ENCODE results near the gene HOXD9. TPM values are rescaled to one million over a fixed set of nuclear protein-coding genes. Genes with fewer than 3 reads are reported as not detected.

Gene HOXD9
- total RNA-seq, 1 donor from 2014 or later: 5.7 TPM

DNA sequence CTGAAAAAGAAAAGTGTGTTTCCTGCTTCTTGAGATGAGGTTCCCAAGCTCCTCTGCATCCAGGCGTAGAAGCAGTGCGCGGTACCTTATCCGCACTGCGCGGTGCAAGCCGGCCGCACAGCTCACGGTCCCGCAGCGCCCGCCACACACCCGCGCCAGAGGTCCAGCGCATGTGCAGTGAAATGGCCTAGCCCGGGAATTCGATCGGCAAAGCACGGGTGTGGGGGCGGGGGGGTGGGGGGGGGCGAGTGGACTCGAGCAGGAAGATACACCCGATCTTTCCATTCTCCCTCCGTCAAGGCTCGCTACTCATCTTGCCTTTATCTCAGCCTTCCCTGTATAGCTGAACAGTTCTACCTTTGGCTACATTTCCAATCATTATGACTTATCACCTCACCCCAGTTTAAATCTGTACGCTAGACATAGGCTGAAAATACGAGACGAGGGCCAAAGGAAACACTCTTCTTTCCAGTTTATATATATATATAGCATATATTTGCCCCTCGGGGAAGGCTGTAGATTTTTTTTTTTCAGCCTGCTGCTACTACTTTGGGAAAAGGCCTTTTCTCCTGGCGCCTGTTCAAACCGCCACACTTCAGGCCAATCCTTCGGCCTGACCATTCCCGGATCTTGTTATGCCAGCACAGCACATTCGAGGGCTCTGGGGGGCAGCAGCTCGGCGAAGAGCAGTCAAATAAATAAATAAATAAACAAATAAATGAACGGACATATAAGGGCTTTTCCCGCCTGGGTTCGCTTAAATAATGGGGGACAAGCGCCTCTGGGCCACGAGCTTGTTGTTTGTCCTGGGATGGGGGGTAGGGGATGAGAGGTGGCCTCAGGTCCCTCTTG, 17.4 kb downstream of the HOXD9 start:
- Histone ChIP-seq H3K27me3 (ENCODE audit: control insufficient read depth in 3 of 3, insufficient read depth in 3 of 3, low read length in 3 of 3) (peaks cover 12 to 62% (median 12%) of the 10 kb centered on the region in 3 donors), H3K27ac (ENCODE audit: low read depth, low read length) (peak overlapping the region; percentile 76), H3K9ac (ENCODE audit: low read depth in 1 of 3, low read length in 3 of 3) (peak overlapping the region; percentile 20 to 72 (median 60))

DNA sequence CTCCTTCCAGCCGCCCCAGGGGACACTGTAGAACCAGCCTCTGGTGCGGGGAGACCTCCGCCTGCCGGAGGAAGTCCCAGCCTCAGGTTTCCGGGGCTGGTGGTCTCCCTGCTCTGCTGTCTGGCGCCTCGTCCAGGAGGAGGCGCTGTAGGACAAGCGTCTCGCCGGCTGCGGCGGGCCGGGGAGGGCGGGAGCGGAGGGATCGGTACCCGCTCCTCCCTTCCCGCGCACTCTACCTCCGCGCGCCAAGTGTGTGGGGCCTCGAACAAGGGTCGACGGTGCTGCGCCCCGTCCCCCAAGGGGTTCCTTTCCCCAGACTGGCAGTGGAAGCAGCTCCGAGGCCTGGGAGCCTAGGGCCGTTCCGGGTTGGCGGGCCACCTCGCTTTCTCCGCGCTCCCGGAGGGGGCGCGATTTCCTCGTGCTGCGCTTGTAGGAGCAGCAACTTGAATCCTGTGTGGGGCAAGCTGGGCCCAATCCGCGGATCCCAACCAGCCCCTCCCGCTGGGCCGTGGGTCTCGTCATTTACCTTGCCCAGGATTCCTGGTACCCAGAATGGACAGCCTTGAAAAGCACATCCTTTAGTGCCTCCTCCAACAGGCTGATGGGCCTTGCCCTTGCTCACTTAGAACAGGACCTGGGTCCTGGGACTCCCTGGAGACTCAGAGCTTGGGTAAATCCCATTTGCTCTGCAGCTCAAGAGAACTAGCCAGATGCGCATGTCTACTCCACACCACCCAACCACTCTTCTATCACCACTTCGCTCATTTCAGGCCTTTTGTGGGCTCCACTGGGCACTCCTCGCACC, 18.2 kb downstream of the HOXD9 start:
- H3K9ac ChIP-seq (ENCODE audit: low read depth in 1 of 3, low read length in 3 of 3): peak overlapping the region; percentile 20 to 72 (median 57)
- H3K36me3 ChIP-seq (ENCODE audit: control insufficient read depth in 3 of 3, insufficient read depth in 3 of 3, low read length in 3 of 3): no peaks in the 10 kb centered on the region
- H3K4me3 ChIP-seq (ENCODE audit: low read length in 3 of 3): peak overlapping the region; percentile 65 to 70 (median 70)
- H3K27ac ChIP-seq (ENCODE audit: low read depth, low read length): peak overlapping the region; percentile 65
- peaks cover 14 to 24% (median 21%) of the 10 kb centered on the region in 3 donors for H3K4me1 ChIP-seq (ENCODE audit: control insufficient read depth in 3 of 3, insufficient read depth in 3 of 3, low read length in 3 of 3)
- no peaks in the 10 kb centered on the region for H3K9me3 ChIP-seq (ENCODE audit: control insufficient read depth in 3 of 3, low read length in 3 of 3)
- peaks cover 9 to 61% (median 11%) of the 10 kb centered on the region in 3 donors for H3K27me3 ChIP-seq (ENCODE audit: control insufficient read depth in 3 of 3, insufficient read depth in 3 of 3, low read length in 3 of 3)

More for the DNA sequence above, 17.4 kb downstream of the HOXD9 start:
- Histone ChIP-seq H3K9me3 (ENCODE audit: control insufficient read depth in 3 of 3, low read length in 3 of 3) (no peaks in the 10 kb centered on the region), H3K4me3 (ENCODE audit: low read length in 3 of 3) (peak overlapping the region; percentile 45 to 70 (median 65)), H3K36me3 (ENCODE audit: control insufficient read depth in 3 of 3, insufficient read depth in 3 of 3, low read length in 3 of 3) (no peaks in the 10 kb centered on the region), H3K4me1 (ENCODE audit: control insufficient read depth in 3 of 3, insufficient read depth in 3 of 3, low read length in 3 of 3) (peaks cover 19 to 28% (median 27%) of the 10 kb centered on the region in 3 donors)

DNA sequence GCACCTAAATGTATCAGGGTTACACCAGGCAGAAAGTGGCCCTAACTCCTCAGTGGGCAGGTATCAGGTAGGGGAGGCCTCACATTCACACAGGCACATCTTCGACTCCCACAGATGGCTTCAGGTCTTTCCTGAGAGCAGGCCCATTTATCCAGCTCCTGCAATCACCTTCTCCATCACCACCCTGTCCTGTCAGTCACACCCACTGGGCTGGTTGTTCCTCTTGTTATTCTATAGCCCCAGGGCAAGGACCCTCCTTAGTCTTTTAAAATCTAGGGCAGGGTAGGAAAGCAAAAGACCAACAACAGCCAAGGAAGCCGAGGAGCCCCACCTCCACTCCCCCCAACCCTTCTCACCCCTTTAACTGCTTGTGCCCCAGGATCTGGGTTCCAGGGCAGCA, 19.8 kb downstream of the HOXD9 start:
- H3K27me3 ChIP-seq (ENCODE audit: control insufficient read depth in 3 of 3, insufficient read depth in 3 of 3, low read length in 3 of 3): peaks cover 6 to 55% (median 7%) of the 10 kb centered on the region in 3 donors
- no peaks in the 10 kb centered on the region for H3K9me3 ChIP-seq (ENCODE audit: control insufficient read depth in 3 of 3, low read length in 3 of 3)
- no peaks in the 10 kb centered on the region for H3K36me3 ChIP-seq (ENCODE audit: control insufficient read depth in 3 of 3, insufficient read depth in 3 of 3, low read length in 3 of 3)
- no peak overlapping the region for H3K4me3 ChIP-seq (ENCODE audit: low read length in 3 of 3)
- no peak overlapping the region for H3K27ac ChIP-seq (ENCODE audit: low read depth, low read length)
- peaks cover 14 to 21% (median 18%) of the 10 kb centered on the region in 3 donors for H3K4me1 ChIP-seq (ENCODE audit: control insufficient read depth in 3 of 3, insufficient read depth in 3 of 3, low read length in 3 of 3)
- no peak overlapping the region for H3K9ac ChIP-seq (ENCODE audit: low read depth in 1 of 3, low read length in 3 of 3)

DNA sequence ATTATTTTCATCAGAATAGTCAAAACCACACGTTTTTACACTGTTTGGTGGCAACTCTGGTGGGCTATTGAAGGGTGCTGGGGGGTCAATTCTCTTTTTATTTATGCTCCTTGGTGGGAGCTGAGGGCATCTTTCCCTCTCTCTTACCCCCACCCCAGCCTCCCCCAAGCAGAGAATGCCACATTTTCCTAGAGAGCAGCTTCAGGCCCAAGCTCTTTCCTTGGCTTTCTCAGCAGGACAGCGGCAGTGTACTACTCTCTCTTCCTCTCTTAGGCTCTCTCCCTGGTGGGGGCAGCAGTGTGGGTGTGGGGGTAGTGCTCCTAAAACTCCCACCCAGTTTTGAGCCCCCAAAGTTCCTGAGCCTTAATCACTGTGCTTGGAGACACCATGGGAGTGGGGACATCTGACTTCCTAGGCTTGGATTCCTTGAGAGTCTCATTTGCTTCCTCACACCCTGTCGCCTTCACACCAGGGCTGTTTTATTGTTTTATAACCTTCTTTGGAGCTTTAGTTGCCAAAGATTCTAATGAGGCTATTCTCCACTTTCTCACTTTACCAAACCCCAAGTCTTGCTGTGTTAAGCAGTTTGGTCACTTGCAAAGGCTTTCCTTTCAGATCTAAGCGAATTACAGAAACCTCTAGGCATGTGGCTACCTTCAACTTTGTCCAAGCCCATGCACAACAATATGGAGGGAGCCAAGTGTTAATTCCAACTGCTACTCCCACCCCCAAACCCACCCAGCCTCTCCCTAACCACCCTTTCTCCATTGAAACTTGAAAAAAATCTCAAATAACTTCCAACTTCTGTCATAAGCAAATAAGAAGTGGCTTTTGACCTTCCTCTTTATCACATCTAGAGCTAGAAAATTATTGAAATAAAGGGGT, 22.8 kb downstream of the HOXD9 start:
- Histone ChIP-seq H3K36me3 (ENCODE audit: control insufficient read depth in 3 of 3, insufficient read depth in 3 of 3, low read length in 3 of 3) (peaks cover 0 to 3% (median 0%) of the 10 kb centered on the region in 3 donors), H3K27me3 (ENCODE audit: control insufficient read depth in 3 of 3, insufficient read depth in 3 of 3, low read length in 3 of 3) (peaks cover under 1 to 46% (median 6%) of the 10 kb centered on the region in 3 donors), H3K9me3 (ENCODE audit: control insufficient read depth in 3 of 3, low read length in 3 of 3) (no peaks in the 10 kb centered on the region), H3K4me1 (ENCODE audit: control insufficient read depth in 3 of 3, insufficient read depth in 3 of 3, low read length in 3 of 3) (peaks cover 7 to 13% (median 8%) of the 10 kb centered on the region in 3 donors), H3K4me3 (ENCODE audit: low read length in 3 of 3) (no peak overlapping the region), H3K27ac (ENCODE audit: low read depth, low read length) (no peak overlapping the region), H3K9ac (ENCODE audit: low read depth in 1 of 3, low read length in 3 of 3) (no peak overlapping the region)

DNA sequence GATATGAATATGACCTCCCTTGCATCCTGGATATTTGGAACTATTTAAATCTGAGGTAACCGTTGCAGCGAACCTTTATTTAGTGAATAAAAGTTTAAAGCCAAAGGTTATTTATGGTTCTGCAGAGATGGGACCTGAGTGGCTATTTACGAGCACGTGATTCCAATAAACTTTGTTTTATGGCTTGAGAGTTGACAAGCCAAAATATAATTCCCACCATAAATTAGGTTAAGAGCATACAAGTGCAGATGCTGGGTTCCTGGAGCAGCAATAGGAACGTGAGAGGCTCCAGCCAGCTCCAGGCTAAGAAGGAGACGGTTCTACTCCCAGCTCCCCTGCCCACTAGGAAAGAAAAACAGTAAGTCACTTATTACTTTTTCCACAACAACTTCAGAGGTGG, 23.6 kb downstream of the HOXD9 start:
- Histone ChIP-seq H3K9ac (ENCODE audit: low read depth in 1 of 3, low read length in 3 of 3) (no peak overlapping the region), H3K27ac (ENCODE audit: low read depth, low read length) (no peak overlapping the region), H3K27me3 (ENCODE audit: control insufficient read depth in 3 of 3, insufficient read depth in 3 of 3, low read length in 3 of 3) (peaks cover 0 to 46% (median 7%) of the 10 kb centered on the region in 3 donors), H3K4me1 (ENCODE audit: control insufficient read depth in 3 of 3, insufficient read depth in 3 of 3, low read length in 3 of 3) (peaks cover 2 to 7% (median 2%) of the 10 kb centered on the region in 3 donors), H3K9me3 (ENCODE audit: control insufficient read depth in 3 of 3, low read length in 3 of 3) (no peaks in the 10 kb centered on the region), H3K4me3 (ENCODE audit: low read length in 3 of 3) (no peak overlapping the region), H3K36me3 (ENCODE audit: control insufficient read depth in 3 of 3, insufficient read depth in 3 of 3, low read length in 3 of 3) (peaks cover 0 to 4% (median 0%) of the 10 kb centered on the region in 3 donors)

DNA sequence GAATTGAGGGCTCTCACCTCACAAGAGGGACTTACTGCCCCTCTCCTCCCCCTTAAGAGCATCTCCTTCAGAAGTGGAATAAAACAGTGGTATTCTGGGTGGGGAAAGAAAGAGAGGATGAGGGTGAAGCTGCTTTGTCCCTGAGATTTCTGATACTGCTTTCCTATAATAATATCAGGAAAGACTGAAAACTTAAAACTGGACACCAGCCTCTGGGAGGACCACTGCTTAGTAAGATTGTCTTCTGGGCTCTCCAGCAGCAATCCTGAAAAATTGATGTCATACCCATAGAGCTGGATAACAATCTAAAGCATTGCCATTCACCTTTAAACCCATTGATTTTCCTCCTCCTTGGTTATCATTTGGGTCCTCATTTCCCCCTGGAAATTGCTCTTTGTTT, 24.1 kb downstream of the HOXD9 start:
- Histone ChIP-seq H3K4me1 (ENCODE audit: control insufficient read depth in 3 of 3, insufficient read depth in 3 of 3, low read length in 3 of 3) (peaks cover 0 to 5% (median 2%) of the 10 kb centered on the region in 3 donors), H3K36me3 (ENCODE audit: control insufficient read depth in 3 of 3, insufficient read depth in 3 of 3, low read length in 3 of 3) (peaks cover 0 to 4% (median 0%) of the 10 kb centered on the region in 3 donors), H3K27ac (ENCODE audit: low read depth, low read length) (no peak overlapping the region), H3K4me3 (ENCODE audit: low read length in 3 of 3) (no peak overlapping the region), H3K9me3 (ENCODE audit: control insufficient read depth in 3 of 3, low read length in 3 of 3) (no peaks in the 10 kb centered on the region), H3K27me3 (ENCODE audit: control insufficient read depth in 3 of 3, insufficient read depth in 3 of 3, low read length in 3 of 3) (peaks cover 0 to 46% (median 8%) of the 10 kb centered on the region in 3 donors), H3K9ac (ENCODE audit: low read depth in 1 of 3, low read length in 3 of 3) (no peak overlapping the region)

DNA sequence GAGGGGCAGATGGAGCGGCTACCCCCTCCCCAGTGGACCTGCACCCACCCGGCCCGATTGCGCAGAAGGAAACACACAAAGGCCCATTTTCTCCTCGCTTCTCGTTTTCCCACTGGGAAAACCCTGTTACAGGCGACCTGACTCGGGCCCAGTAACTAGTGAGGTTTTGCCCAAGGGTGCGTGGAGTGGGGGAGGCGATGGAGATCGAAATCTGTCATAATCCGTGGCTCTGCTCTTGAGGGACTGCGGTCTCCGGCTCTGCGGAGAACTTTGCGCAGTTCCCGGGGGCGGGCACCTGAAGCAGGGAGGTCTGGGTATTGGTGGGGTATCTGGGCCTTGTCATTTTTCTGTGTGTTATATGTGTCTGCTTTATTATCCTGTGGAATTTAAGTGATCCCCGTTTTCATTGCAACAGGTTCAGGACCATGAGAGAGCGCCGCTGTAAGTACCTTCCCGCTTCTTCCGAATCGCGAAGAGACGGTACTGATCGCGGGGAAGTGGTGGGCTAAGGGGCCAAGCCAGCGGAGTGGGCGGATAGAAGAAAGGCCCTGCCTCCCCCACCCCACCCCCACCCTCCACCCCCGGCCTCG, 24.8 kb downstream of the HOXD9 start:
- Histone ChIP-seq H3K36me3 (ENCODE audit: control insufficient read depth in 3 of 3, insufficient read depth in 3 of 3, low read length in 3 of 3) (peaks cover 0 to 4% (median 0%) of the 10 kb centered on the region in 3 donors), H3K27me3 (ENCODE audit: control insufficient read depth in 3 of 3, insufficient read depth in 3 of 3, low read length in 3 of 3) (peaks cover 0 to 48% (median 11%) of the 10 kb centered on the region in 3 donors), H3K4me1 (ENCODE audit: control insufficient read depth in 3 of 3, insufficient read depth in 3 of 3, low read length in 3 of 3) (peaks cover 0 to 5% (median 2%) of the 10 kb centered on the region in 3 donors), H3K9ac (ENCODE audit: low read depth in 1 of 3, low read length in 3 of 3) (no peak overlapping the region), H3K27ac (ENCODE audit: low read depth, low read length) (no peak overlapping the region), H3K9me3 (ENCODE audit: control insufficient read depth in 3 of 3, low read length in 3 of 3) (no peaks in the 10 kb centered on the region), H3K4me3 (ENCODE audit: low read length in 3 of 3) (no peak overlapping the region)

DNA sequence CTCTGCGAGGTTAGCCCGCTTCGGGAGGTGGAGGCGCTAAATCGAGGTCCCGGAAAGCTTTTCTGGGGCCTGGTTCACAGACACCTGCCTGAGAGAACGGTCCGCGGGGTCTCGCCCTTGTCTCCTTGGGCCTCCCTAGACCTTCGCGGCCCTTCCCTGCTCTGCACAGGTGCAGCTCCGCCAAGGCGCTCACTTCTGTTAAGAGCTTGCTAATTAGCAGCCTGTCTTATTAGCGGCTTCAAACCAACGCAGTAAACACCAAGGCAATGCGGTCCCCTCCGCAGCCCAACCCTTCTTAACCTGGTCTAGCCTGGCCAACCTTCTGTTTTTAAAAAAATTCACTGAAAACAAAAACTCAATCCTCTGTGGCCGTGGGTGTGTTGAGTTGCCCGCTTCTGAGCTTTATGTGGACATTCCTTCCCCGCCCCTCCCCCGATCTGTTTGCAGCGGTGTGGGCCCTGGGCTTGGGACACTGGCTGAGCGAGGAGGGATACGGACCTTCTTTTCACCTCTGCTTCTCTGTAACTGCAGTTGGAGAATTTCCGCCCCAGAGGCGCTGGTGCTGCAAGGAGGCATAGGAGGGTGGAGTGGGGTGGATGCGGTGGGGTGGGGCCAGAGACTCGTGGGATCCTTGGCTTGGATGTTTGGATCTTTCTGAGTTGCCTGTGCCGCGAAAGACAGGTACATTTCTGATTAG, 25.4 kb downstream of the HOXD9 start:
- Histone ChIP-seq H3K36me3 (ENCODE audit: control insufficient read depth in 3 of 3, insufficient read depth in 3 of 3, low read length in 3 of 3) (peaks cover 0 to 4% (median 0%) of the 10 kb centered on the region in 3 donors), H3K9me3 (ENCODE audit: control insufficient read depth in 3 of 3, low read length in 3 of 3) (no peaks in the 10 kb centered on the region), H3K27me3 (ENCODE audit: control insufficient read depth in 3 of 3, insufficient read depth in 3 of 3, low read length in 3 of 3) (peaks cover 0 to 48% (median 11%) of the 10 kb centered on the region in 3 donors), H3K27ac (ENCODE audit: low read depth, low read length) (no peak overlapping the region), H3K9ac (ENCODE audit: low read depth in 1 of 3, low read length in 3 of 3) (no peak overlapping the region), H3K4me1 (ENCODE audit: control insufficient read depth in 3 of 3, insufficient read depth in 3 of 3, low read length in 3 of 3) (peaks cover 0 to 5% (median 0%) of the 10 kb centered on the region in 3 donors), H3K4me3 (ENCODE audit: low read length in 3 of 3) (no peak overlapping the region)

All from skeletal muscle tissue (tissue), 4 donors.